Pancreas (tissue), 10 donors: ENCODE measurements around the gene RERE. TPM values are rescaled to one million over a fixed set of nuclear protein-coding genes. Genes with fewer than 3 reads are reported as not detected.

Experiments used
- ATAC-seq, 4 donors: fragments of 200-7000 bp; cut with Tn5 transposase; one replicate each; pipeline versions ENCODE4 v1.8.0 to v1.9.1; 2020; ENCODE audit warnings: mild to moderate bottlenecking in 4 of 4, moderate library complexity in 4 of 4
- DNase-seq, 6 donors: peaks; one replicate each; pipeline ENCODE4 v3.0.0-alpha.2; 2020
- FAIRE-seq: peaks from 2 replicates; lab custom pipeline; 2012; peaks lifted over from hg19 to GRCh38; lab: Jason Lieb, UNC
- H3K27ac ChIP-seq, 4 donors: fragments of 200-600 bp; sonication (generic); 1 replicate in 3 of 4; 2 replicates in 1 of 4; pipeline versions ENCODE4 v1.5.0 to v1.8.0; 2020
- H3K27me3 ChIP-seq, 4 donors: fragments of 200-600 bp; one replicate each; pipeline ENCODE4 v1.8.0; 2021
- H3K36me3 ChIP-seq, 3 donors: fragments of 200-600 bp; sonication (generic) in 1 of 3; one replicate each; pipeline versions ENCODE4 v1.5.0 to v1.8.0; 2020 to 2021
- H3K4me1 ChIP-seq, 3 donors: fragments of 200-600 bp; one replicate each; pipeline ENCODE4 v1.8.0; 2021
- H3K4me3 ChIP-seq, 4 donors: fragments of 200-600 bp; sonication (generic) in 2 of 4; one replicate each; pipeline versions ENCODE4 v1.5.0 to v1.8.0; 2020 to 2021
- H3K9me3 ChIP-seq, 4 donors: fragments of 200-600 bp; one replicate each; pipeline ENCODE4 v1.8.0; 2021
- CTCF ChIP-seq, 4 donors: fragments of 200-600 bp; sonication (generic) in 3 of 4; IDR thresholded peaks; one replicate each; pipeline versions ENCODE4 v1.5.0 to v1.8.0; 2021; ENCODE audit warnings: antibody characterized with exemption in 4 of 4
- WGBS, 2 donors: extraction: QIAGEN DNeasy Blood & Tissue Kit; methylation state at CpG; one replicate each; pipeline ENCODE4 v1.1.7; 2013; 5-methylcytosine and 5-hydroxymethylcytosine counted together
- intact Hi-C, 3 donors: fragments of 100-400 bp; cut with DNase I; formaldehyde crosslinking; loops; one replicate each; pipeline versions ENCODE4 v1.11.1 to v1.14.2; 2022
- polyA plus RNA-seq, 2 donors: library from polyadenylated mRNA; stranded (reverse); fragments of 200-250 nt; gene quantifications; one replicate each; pipeline ENCODE4 v1.2.3, GENCODE V29; 2013
- total RNA-seq, 6 donors: library from RNA; stranded (reverse); fragmentation: NEBNext Ultra II Directional in 4 of 6; extraction: Animal tissue kit (Norgen Biotek cat#: 25700) in 4 of 6; gene quantifications; one replicate each; pipeline versions ENCODE4 v1.2.1 to v1.2.4, GENCODE V29; 2021 to 2023
- donor health status: healthy with polysubstance abuse.
- donor health status: DM: no; HTN: no; CAD: no; lungs with moderate emphysema.
- donor health status: DM: no; HTN: no; CAD: no.
- donor health status: control.
- donor health status: control.
- donor health status: Bipolar disorder and iron deficiency.
- donor health status: DM: yes; HTN: yes; CAD: no.
- donor health status: DM: no; HTN: no; CAD: no.
- donor health status: DM: no; HTN: no; CAD: no.
- donor health status: DM: yes; HTN: yes; CAD: no.

RERE gene
- total and polyA plus RNA-seq, 8 donors = 27.0 to 76.7 (median 50.7) TPM

- Histone ChIP-seq H3K27me3 (no peaks in the 10 kb centered on the region), H3K4me3 (no peak overlapping the region), H3K9me3 (no peaks in the 10 kb centered on the region), H3K4me1 (peaks cover 0 to 23% (median 12%) of the 10 kb centered on the region in 3 donors), H3K36me3 (peaks cover 3 to 40% (median 24%) of the 10 kb centered on the region in 3 donors), H3K27ac (peak overlapping the region in 1 of 4 donors; percentile 4)
- 69% methylated on average over 12 of the region's 12 CpGs for WGBS, 2 donors
- peak in 1 of 6 donors; percentile 44 for DNase-seq
- FAIRE-seq = no peak
- intact Hi-C loops = no loop called here
- peak; percentile 65 to 73 (median 70) for ATAC-seq
- peak; percentile 20 to 47 (median 28) for TF ChIP-seq CTCF (IDR thresholded peaks at IDR 0.05)
These were observed 41.7 kb upstream of the RERE start for GRCh38 chr1:8858888-8859706.

GRCh38 chr1:8858112-8858668 lies 40.8 kb upstream of the RERE start:
- Histone ChIP-seq H3K27me3 (no peaks in the 10 kb centered on the region), H3K4me1 (peaks cover 0 to 23% (median 12%) of the 10 kb centered on the region in 3 donors), H3K9me3 (no peaks in the 10 kb centered on the region), H3K27ac (peak overlapping the region in 2 of 4 donors; percentile 10 to 24), H3K36me3 (peaks cover 0 to 31% (median 15%) of the 10 kb centered on the region in 3 donors), H3K4me3 (no peak overlapping the region)
- no peak for DNase-seq
- intact Hi-C loops = no loop called here
- FAIRE-seq = no peak
- ATAC-seq = peak; percentile 37 to 74 (median 62)
- TF ChIP-seq CTCF (IDR thresholded peaks at IDR 0.05) = no peak
- 14 to 21% methylated on average over 2 of the region's 2 CpGs for whole genome bisulfite sequencing, 2 donors

GRCh38 chr1:8856689-8857412 lies 39.4 kb upstream of the RERE start:
- FAIRE-seq = no peak
- Histone ChIP-seq H3K27me3 (no peaks in the 10 kb centered on the region), H3K36me3 (peaks cover 0 to 18% (median 7%) of the 10 kb centered on the region in 3 donors), H3K4me3 (no peak overlapping the region), H3K27ac (peak overlapping the region in 2 of 4 donors; percentile 10 to 24), H3K4me1 (peaks cover 0 to 23% (median 12%) of the 10 kb centered on the region in 3 donors), H3K9me3 (no peaks in the 10 kb centered on the region)
- TF ChIP-seq CTCF (IDR thresholded peaks at IDR 0.05) = no peak
- DNase-seq = no peak
- intact Hi-C loops = no loop called here
- 66 to 70% methylated on average over 14 of the region's 14 CpGs for WGBS, 2 donors
- peak; percentile 18 to 61 (median 42) for ATAC-seq

- Histone ChIP-seq H3K4me3 (no peak overlapping the region), H3K36me3 (no peaks in the 10 kb centered on the region), H3K27ac (no peak overlapping the region), H3K27me3 (no peaks in the 10 kb centered on the region), H3K4me1 (peaks cover 0 to 19% (median 12%) of the 10 kb centered on the region in 3 donors), H3K9me3 (no peaks in the 10 kb centered on the region)
- intact Hi-C loops = no loop called here
- TF ChIP-seq CTCF (IDR thresholded peaks at IDR 0.05) = no peak
- 85 to 89% methylated on average over 7 of the region's 7 CpGs for whole genome bisulfite sequencing, 2 donors
- DNase-seq = no peak
- FAIRE-seq = no peak
- no peak for ATAC-seq
These were observed 36.8 kb upstream of the RERE start for GRCh38 chr1:8854240-8854639.
